GM12875 (cell line): ENCODE results near the gene TP73.

ENCODE experiments used
- H3K4me3 ChIP-seq: one replicate; pipeline ENCODE4 v1.5.1; 2011; ENCODE audit warnings: low read depth, low read length, control low read depth
- TF ChIP-seq, protein P1 (sequence below): IDR thresholded peaks from 2 replicates; pipeline ENCODE4 v1.5.1; 2011; ENCODE audit warnings: low read depth, mild to moderate bottlenecking, control low read depth, inconsistent platforms, low read length, moderate library complexity, borderline replicate concordance; ENCODE audit not compliant: insufficient read depth

TP73 gene

DNA sequence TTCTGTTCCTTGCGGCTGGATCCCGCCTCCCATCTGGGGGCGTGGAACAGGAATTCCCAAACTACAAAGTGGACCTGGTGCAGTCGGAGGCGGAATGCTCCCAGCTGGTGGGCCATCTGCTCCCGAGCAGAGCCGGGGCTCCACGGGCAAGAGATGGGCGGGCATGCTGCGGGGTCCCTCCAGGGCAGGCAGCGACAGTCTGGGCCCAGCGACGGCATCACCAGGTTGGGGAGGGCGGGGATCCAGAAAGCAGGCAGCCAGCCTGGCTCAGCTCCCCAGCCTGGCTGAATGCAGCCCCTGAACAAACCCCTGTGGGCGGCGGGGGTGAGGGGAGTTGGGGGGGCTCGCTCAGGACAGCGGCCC is 44.6 kb upstream of the TP73 start:
- TF ChIP-seq, protein P1, sequence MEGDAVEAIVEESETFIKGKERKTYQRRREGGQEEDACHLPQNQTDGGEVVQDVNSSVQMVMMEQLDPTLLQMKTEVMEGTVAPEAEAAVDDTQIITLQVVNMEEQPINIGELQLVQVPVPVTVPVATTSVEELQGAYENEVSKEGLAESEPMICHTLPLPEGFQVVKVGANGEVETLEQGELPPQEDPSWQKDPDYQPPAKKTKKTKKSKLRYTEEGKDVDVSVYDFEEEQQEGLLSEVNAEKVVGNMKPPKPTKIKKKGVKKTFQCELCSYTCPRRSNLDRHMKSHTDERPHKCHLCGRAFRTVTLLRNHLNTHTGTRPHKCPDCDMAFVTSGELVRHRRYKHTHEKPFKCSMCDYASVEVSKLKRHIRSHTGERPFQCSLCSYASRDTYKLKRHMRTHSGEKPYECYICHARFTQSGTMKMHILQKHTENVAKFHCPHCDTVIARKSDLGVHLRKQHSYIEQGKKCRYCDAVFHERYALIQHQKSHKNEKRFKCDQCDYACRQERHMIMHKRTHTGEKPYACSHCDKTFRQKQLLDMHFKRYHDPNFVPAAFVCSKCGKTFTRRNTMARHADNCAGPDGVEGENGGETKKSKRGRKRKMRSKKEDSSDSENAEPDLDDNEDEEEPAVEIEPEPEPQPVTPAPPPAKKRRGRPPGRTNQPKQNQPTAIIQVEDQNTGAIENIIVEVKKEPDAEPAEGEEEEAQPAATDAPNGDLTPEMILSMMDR: no peak
- no peak overlapping the region for H3K4me3 ChIP-seq

DNA sequence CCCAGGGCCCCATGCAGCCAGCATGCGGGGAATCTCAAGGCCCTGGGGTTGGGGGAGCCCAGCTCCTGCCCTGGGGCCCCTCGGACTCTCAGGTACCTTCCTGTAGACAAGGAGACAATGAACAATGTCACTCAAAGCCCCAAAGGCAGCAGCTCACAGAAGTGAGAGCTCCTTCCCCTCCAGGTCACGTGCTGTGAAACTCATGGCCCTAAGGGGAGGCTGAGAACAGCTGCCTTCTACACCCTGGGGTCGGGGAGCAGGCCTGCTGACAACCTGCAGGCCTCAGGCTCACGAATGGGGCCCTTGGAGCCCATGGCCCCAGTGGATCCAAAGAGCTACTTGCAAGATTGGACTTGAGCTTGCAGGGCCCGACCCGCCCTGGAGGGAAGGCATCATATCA is 44.2 kb upstream of the TP73 start:
- TF ChIP-seq, protein P1: no peak
- no peak overlapping the region for H3K4me3 ChIP-seq

DNA sequence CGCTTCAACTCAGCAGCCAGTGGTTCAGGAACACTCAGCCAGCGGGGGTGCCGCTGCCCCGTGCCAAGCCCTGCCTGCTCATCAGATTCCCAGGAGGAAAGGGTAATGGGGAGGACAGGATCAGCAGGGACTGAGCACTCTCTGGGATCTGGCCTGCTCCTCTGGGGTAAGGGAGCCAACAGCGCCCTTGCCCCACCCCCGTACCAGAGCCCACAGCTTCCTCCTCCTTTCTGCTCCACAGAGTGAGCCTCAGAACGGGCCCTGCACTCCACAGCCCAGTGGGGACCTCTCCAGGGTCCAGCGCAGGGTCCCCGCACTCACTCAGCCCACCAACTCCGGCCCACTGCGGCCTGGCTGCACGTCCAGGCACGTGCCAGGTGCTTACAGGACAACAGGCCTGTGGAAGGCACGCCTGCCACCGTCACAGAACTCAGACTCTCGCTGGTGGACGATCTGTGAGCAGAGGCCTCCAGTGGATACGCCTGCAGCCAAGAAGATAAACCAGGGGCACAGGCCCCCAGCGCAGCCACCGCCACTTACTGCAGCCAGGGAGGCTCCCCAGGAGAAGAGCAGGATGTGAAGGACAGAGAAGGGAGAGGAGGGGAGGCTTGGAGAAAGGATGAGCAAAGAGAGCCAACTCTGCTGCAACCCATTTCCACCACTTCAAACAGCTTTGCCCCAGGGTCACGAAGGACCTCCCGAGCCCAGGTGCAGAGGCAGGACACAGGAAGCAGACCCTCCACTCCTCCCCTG is 43.1 kb upstream of the TP73 start:
- TF ChIP-seq, protein P1: no peak

DNA sequence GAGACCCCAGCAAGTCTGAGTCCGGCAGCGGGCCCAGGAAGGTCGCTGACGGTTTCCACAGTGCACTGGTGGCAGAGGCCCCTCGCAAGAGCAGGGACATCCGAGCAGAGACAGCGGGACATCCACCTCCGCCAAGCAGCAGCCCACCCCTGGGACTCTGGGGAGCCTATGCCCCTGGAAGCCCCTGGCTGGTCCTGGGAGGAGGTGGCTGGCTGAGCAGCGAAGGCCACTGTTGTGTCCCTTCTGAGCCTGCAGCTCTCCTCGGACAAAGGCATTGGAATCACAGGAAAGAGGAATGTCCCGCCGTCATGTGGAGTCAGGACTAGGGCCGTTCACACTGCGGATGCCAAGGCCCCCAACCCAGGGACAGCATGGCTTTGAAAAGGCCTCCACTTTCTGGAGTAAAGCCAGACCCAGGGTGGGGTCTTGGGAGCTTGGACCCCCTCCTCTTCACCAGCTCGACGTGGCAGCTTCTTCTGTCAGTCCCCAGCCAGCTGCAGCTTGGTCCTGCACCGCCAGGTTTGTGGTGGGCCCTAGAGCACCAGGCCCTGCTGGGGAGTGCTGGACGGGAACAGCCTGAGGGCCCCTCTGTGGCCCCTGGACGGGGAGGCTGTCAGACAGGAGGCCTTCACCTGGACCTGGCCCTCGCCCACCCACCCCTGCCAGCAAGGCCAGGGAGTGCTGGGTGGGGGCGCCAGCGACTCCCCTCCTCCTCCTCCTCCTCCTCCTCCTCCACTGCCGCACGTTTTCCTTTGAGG is 42.4 kb upstream of the TP73 start:
- TF ChIP-seq, protein P1: no peak
- no peak overlapping the region for H3K4me3 ChIP-seq

More for the DNA sequence above, 43.1 kb upstream of the TP73 start:
- no peak overlapping the region for H3K4me3 ChIP-seq

DNA sequence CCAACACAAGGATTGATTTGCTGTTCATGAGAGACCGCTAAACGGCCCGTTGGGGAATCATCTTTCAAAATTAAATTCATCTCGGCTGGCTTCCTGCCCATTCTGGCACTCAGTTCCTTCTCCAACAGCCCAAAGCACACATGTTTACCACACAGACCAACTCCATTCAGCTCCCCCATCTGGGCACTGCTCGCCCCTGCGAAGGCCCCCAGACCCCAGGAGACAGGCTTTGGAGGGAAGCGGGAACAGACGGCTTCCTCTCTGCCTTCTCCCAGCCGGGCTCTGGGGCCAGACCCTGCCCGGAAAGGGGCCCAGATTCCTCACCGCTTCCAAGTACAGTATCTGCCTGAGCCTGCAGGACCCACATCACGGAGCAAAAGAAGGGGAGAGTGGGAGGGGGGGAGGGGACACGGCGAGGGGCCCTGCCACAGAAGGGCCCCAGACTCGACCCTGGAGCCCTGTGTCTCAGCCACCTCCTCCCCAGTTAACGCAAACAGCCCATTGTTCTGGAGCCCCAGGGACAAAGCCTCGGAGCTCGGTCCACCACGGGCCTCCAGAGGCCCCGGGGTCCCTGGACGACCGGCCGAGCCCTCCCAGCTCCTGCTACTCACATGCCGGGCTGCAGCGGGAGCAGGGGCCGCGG is 41.7 kb upstream of the TP73 start:
- H3K4me3 ChIP-seq: no peak overlapping the region
- TF ChIP-seq, protein P1: no peak

DNA sequence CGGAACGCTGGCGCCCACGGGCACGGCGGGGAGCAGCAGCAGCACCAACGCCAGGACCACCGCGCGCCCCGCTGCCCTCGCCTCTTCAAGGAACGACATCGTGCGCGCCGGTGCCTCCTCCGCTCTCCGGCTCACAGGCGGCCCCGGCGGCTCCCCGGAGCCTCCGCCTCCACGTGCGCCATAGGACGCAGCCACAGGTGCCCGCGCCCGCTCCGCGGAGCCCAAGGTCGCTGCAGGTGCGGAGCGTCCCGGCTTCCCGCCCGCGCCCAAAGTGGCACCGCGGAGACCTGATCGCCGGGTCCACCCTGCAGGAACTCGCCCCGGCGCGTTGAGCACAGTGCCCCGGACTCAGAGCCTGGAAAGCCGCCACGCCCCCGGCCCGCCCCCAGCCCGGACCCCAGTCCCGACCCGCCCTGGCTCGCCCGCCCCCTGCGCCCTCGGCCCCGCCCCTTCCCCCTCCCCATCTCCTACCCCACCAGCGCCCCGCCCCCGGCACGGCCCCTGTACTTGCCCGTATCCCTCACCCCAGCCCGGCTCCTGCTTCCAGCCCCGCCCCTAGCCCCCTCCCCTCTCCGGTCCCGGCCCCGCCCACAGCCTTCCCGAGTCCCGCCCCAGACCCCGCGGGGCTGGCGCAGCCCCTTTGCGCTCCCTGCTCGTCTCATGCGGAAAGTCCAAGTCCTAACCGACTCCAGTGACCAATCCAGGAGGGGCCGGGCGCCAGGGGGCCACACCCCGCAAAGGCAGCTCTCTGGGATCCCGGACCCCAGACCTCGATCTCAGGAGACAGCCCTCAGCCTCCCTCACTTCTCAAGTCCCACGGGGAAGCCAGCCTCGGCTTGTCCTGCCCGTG is 40.9 kb upstream of the TP73 start, which contains the start of gene MEGF6:
TSS of gene MEGF6 (minus strand) at position 339 of the 850 bp plus-strand sequence. CDS start at position 99, 240 bp downstream.
- no peak within 1 kb of the TSS for H3K4me3 ChIP-seq
- TF ChIP-seq, protein P1: no peak
